Uterus (tissue), 2 donors: ENCODE data around the gene UBE3C.

Experiments
- CTCF ChIP-seq, 4 experiments: fragments of 200-600 bp in 2 of 4; fragments of 450-650 bp in 2 of 4; sonication (generic) in 2 of 4; IDR thresholded peaks; one replicate each; pipeline ENCODE4 v1.5.1; 2016 to 2019; ENCODE audit warnings: antibody characterized with exemption in 4 of 4, mild to moderate bottlenecking in 2 of 4, moderate library complexity in 1 of 4
- POLR2A ChIP-seq, 2 donors: fragments of 450-650 bp; IDR thresholded peaks; one replicate each; pipeline ENCODE4 v1.6.1; 2016; ENCODE audit warnings: antibody characterized with exemption in 2 of 2, mild to moderate bottlenecking in 1 of 2, moderate library complexity in 1 of 2

GRCh38 chr7:157210682-157211081 lies 72.0 kb downstream of the UBE3C start:
- TF ChIP-seq CTCF (IDR thresholded peaks at IDR 0.05) (no peak), POLR2A (IDR thresholded peaks at IDR 0.05) (no peak)
